ENCODE results near the gene RAB31.

The RAB31 gene

GRCh38 chr18:9712130-9712577, 4.1 kb downstream of the RAB31 start:
- no peak for DNase-seq

GRCh38 chr18:9712611-9713010, 4.5 kb downstream of the RAB31 start:
- DNase-seq: no peak

- no peak for DNase-seq
Observed at GRCh38 chr18:9714266-9715087, 6.4 kb downstream of the RAB31 start.

- DNase-seq: no peak
Observed at GRCh38 chr18:9715088-9715343, 6.9 kb downstream of the RAB31 start.

GRCh38 chr18:9715978-9716774, 8.1 kb downstream of the RAB31 start:
- no peak for DNase-seq

GRCh38 chr18:9716780-9717563, 8.9 kb downstream of the RAB31 start:
- DNase-seq: no peak

GRCh38 chr18:9719421-9719981, 11.4 kb downstream of the RAB31 start:
- DNase-seq: peak in 33 of 56 donors; percentile 11 to 72 (median 33)

GRCh38 chr18:9720327-9720726, 12.2 kb downstream of the RAB31 start:
- DNase-seq: no peak

GRCh38 chr18:9721893-9722550, 13.9 kb downstream of the RAB31 start:
- no peak for DNase-seq

GRCh38 chr18:9722691-9723090, 14.6 kb downstream of the RAB31 start:
- DNase-seq: no peak

- DNase-seq: no peak
Observed at GRCh38 chr18:9724797-9725585, 16.9 kb downstream of the RAB31 start.

- DNase-seq: no peak
Observed at GRCh38 chr18:9726175-9726574, 18.1 kb downstream of the RAB31 start.

- no peak for DNase-seq
Observed at GRCh38 chr18:9726936-9727335, 18.8 kb downstream of the RAB31 start.

- no peak for DNase-seq
Observed at GRCh38 chr18:9730786-9731185, 22.7 kb downstream of the RAB31 start.

- DNase-seq: no peak
Observed at GRCh38 chr18:9731380-9731779, 23.3 kb downstream of the RAB31 start.

GRCh38 chr18:9732031-9732430, 23.9 kb downstream of the RAB31 start:
- DNase-seq: no peak

GRCh38 chr18:9734189-9734588, 26.1 kb downstream of the RAB31 start:
- no peak for DNase-seq

GRCh38 chr18:9735238-9735637, 27.1 kb downstream of the RAB31 start:
- no peak for DNase-seq

- DNase-seq: no peak
Observed at GRCh38 chr18:9735879-9736278, 27.8 kb downstream of the RAB31 start.

GRCh38 chr18:9736286-9736835, 28.3 kb downstream of the RAB31 start:
- no peak for DNase-seq
